HG03558 (cell line): ENCODE measurements around the gene NTF3.

Experiments
- ATAC-seq: cut with Tn5 transposase; IDR thresholded peaks from one replicate; pipeline ENCODE4 v1.9.1; 2021; ENCODE audit warnings: moderate number of reproducible peaks; ENCODE audit not compliant: unreplicated experiment; ENCODE audit errors: extremely low read depth

NTF3 gene

GRCh38 chr12:5432011-5432400 lies at the start of gene NTF3:
TSS of gene NTF3 (plus strand) at chr12:5432108. CDS start at chr12:5432325, 217 bp downstream.
- ATAC-seq, result no peak

DNA sequence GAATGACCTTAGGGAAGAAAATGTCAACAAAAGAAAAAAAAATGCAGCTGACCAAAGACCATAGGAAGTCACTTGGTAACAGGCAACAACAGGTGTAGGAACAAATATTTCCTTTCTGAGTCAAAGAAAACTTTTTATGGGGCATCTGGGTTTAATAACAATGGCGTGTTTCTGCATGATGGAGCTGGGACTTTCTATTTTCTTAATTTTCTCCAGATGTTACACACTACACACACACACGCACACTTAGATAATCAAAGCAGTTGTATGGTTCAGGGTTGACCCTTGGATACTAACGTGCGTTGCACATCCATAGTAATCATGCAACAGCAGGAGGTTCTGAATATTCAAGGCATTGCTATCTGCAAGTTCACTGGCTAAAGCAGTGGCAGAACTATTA lies 47.9 kb upstream of the NTF3 start:
- ATAC-seq, result no peak

- ATAC-seq, result no peak
These were observed 43.0 kb upstream of the NTF3 start for GRCh38 chr12:5388581-5389535.

GRCh38 chr12:5390174-5390799 lies 41.6 kb upstream of the NTF3 start:
- ATAC-seq, result no peak

GRCh38 chr12:5391653-5392052 lies 40.3 kb upstream of the NTF3 start:
- ATAC-seq, result no peak

DNA sequence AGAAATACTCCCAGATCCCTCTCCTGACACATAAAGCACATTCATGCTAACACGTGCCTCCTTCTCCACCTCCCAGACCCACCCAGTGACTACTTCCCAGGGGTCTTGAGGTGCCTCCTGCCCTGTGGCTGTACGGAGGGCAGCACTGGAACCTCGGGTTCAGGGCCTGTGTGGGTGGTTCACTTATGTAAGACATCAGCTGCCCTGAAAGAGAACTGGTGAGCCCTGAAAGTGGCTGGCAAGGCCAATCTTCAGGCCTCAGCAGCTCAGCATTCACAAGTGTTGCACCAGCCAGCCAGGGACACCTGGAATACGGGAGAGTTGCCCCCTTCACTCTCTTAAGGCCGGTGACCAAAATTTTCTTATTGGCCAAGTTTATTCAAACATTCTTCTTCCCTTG lies 38.9 kb upstream of the NTF3 start:
- ATAC-seq, result no peak

DNA sequence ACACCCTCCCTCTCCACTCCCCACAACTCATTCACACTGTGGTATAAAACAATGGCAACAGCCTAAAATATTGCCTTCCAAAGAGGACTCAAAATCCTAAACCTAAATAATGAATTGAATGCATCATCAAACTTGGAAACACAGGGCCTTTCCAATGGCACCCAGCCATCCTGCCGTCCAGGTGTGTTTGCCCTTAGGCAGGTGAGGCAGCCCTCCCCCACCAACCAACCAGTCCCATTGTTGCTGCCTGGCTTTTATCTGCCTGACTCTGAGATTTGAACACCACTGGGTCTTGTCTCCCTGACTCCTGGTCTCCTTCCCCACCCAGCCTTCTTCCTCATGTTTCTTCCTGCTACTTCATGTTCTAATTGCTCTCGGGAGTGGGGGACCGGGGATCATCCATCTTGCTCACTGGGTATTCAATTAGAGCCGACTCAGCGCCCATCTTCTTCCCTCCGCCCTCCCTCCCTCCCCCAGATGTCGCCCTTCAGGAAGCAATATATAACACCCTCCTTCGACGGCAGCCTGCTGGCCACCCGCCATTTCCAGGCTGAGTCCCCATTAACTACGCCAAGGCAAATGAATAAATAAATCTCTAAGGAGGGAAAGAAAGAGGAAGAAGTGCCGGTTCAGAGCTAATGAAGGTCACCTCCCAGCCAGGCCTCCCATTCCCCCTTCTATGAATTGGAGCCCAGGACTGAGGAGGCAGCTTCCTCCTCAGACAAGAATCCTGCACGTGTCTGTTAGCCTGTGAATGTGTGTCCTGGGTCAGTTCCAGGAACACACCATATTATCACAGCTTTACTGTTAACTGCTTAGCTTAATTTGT lies 36.3 kb upstream of the NTF3 start:
- no peak for ATAC-seq

GRCh38 chr12:5396541-5396940 lies 35.4 kb upstream of the NTF3 start:
- ATAC-seq, result no peak

DNA sequence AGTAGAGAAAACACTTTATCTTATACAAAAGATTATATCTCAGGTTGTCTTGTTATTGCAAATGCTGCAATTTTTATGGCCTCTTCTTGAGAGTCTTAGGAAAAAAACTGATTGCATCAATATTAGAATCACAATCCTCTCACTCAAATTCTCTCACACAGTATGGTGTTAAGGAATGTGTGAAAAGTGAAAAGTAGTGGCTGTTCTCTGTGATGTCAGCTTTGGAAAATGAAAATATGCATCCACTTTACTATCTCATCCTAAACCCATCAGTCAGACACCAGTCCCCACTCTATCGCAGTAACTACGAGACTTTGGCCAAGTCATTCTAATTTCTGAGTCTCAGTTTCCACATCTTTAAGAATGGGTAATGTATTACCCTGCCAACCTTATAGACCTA lies 32.6 kb upstream of the NTF3 start:
- ATAC-seq, result no peak

DNA sequence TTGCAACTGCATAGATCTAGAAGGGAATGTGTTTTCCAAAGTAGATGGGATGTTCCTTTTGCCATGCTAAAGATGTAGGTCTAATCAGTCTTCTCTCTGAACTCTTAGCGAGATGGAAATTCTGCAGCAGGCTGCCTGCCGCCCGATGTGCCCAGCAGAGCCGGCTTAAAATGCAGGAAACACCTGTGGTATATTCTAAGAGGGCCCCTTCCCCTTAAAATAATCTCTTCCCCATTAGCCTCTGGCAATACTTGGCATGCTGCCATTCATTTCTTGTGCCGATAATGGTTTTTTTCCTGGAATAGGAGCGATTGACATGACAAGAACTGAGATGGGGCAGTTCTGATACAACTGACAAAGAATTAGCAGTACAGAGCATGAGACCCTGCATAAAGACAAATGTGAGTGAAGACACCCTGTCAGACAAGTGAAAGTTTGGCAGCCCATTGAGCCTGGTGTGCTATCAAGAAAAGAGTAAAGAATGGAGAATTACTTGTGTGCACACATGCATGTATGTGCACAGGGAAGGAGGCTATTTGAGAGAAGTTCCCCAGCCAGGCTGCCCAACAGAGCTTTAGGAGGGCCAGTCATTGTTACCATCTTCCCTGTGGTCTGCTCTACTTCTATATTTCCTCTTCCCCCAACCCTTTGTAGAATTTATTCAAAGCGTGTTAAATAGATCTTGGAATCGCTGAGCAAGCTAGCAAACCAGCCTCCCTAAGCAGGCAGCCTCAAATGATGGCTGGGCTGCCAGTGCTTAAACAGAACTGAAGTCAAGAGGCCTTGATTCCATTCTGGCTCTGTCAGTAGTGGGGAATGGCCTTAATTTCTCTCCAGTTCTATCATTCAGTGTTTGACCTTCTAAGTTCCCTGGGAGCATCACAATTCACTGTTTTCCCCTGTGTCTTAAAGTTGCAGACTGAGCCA lies 29.6 kb upstream of the NTF3 start:
- no peak for ATAC-seq

- ATAC-seq, result no peak
These were observed 28.5 kb upstream of the NTF3 start for GRCh38 chr12:5403411-5403810.

- ATAC-seq, result no peak
These were observed 24.7 kb upstream of the NTF3 start for GRCh38 chr12:5407034-5407856.

DNA sequence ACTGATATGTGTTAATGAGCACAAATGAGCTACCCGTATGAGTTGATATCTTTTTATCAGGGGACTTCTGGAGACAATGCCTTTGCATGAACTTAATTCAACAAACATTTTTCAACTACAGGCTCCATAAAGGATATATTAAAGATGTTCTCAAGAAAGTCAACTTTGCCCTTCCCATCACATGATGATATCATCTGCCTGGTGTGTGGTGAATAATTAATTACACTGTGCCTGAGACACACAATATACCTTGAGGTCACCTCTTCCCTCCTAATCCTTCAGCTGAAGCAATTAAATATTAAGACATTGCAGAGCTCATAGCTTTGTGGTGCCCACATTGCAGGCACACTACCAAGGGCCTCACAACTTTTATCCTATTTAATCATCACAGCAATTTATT lies 22.3 kb upstream of the NTF3 start:
- no peak for ATAC-seq

DNA sequence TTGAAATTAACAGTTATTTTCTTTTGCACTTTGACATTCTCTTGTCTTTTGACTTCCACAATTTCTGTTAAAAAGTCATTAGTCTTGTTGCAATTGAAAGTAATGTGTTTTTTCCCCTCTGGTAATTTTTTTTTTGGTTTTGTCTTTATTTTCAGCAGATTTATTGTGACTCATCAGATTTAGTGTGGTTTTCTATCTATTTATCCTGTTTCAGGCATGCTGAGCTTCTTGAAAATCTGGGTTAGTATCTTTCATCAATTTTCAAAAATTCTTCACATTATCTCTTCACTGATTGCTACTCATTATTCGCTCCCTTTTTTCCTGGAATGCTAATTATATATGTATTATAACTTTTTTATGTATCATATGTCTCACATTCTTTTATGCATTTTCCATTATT lies 15.3 kb upstream of the NTF3 start:
- ATAC-seq, result no peak

DNA sequence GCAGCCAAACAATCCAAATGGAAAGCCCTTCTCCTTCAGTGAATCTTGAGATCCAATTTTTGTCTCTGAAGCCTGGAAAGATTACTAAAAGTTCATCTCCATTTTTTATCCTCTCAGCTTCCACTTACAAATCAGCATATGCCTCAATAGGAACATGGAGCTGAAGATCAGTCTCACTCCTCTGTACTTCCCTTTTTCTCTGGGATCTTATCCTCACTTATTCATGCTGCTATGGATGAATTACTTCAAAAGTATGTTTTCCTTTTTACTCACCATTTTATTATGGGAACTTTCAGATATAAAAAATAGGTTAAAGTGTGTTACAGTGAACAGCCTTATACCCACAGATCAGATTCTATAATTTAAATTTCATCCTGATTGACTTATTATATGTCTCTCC lies 14.4 kb upstream of the NTF3 start:
- no peak for ATAC-seq

DNA sequence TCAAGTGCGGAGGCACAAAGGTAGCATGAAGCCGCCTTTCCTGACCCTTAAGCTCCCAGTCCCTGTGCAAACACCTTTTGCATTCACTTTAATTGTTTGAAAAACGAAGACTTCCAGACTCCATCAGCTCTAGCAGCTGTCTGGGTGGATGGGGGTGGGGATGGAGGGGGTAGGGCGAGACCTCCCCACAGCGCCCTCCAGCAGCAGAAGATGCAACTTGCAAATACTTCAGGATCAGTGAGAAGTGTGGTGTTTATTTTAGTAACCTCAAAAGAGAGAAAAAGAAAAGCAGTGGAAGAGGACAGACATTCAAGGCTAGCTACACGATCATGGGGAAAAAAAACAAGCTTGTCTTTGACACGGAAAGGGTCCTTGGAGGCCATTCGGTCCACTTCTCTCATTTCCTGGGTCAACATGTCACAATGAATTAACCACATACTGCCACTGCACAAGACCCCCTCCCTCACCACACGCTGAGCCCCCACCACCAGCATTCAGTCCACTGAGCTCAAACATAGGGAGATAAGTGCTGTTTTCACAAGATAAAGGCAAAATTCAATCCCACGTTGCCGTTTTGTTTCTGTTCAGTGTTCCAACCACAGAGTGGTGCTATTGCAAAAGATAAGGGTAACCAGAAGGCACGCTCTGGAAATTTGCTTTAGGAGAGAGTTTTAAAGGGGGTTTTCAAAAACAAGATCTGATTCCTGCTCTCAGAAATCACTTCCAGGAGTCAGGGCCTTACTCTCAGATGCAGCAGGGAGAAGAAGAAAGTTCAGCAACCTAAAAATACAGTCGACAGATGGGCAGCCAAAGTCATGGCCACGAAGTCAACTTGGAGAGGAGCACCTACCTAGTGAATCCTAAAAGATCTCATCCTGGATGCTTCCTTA lies 3.3 kb upstream of the NTF3 start:
- ATAC-seq, result no peak

- ATAC-seq, result no peak
These were observed 2.0 kb upstream of the NTF3 start for GRCh38 chr12:5429741-5430557.
